ENCODE results near the gene RFX5. TPM values are rescaled to one million over a fixed set of nuclear protein-coding genes. Genes with fewer than 3 reads are reported as not detected.
A peak's percentile ranks its signal among the peaks of the same experiment; 100 is the strongest.

RFX5 gene
- total and polyA plus RNA-seq, 2 of the 13 experiments (the other 11 are each of a cell fraction or from before 2014, with no cell fraction given), result 17.9 to 36.2 TPM

- ChIA-PET POLR2A (interaction anchor here (0.7 to 1.7 kb wide), 8 partner anchors 12 to 122 kb away, joined by 3 to 21 read pairs (median 4); partner anchors contain the start of genes PI4KB, PSMD4, SELENBP1 and VPS72), CTCF (ENCODE audit: low intra/inter-chr PET ratio, low total read pairs) (interaction anchor here (0.7 kb wide), 1 partner anchor 11 kb away, joined by 3 read pairs; no protein-coding TSS in a partner anchor)
- H3K9ac ChIP-seq (ENCODE audit: insufficient read depth, low read depth, low read length), result no peak overlapping the region
- DNase-seq (ENCODE audit: low spot score) (peak; percentile 82), ATAC-seq (peak; percentile 78), FAIRE-seq (no peak)
- WGBS (ENCODE audit: low lambda C conversion rate), result 75% methylated on average over 7 of the region's 7 CpGs
- intact Hi-C loops (cut with micrococcal nuclease; ENCODE audit: unreplicated experiment) (no loop called here), in situ Hi-C loops (cut with HindIII; ENCODE audit: extremely low pct_ligation_motif_present, low pct_unique_long_range_greater_than_20kb) (no loop called here)
- no peak overlapping the region for H3K4me3 ChIP-seq (replicated peaks in 1 of 3; ENCODE audit: insufficient read depth in 1 of 3, low read depth in 2 of 3, low read length in 3 of 3)
- H3K36me3 ChIP-seq (replicated peaks in 1 of 2; ENCODE audit: control insufficient read depth in 1 of 2, insufficient read depth in 2 of 2, low read length in 2 of 2), result peaks cover 12 to 68% of the 10 kb centered on the region in 2 experiments
- H3K27ac ChIP-seq (ENCODE audit: extremely low read length, insufficient read depth, low read length), result no peak overlapping the region
- no peaks in the 10 kb centered on the region for H3K9me3 ChIP-seq (ENCODE audit: low read length)
- H3K79me2 ChIP-seq (ENCODE audit: insufficient read depth, low read length), result no peaks in the 10 kb centered on the region
- H4K20me1 ChIP-seq (ENCODE audit: insufficient read depth, low read length), result no peaks in the 10 kb centered on the region
- no peak overlapping the region for H2AFZ ChIP-seq (ENCODE audit: low read length)
- H3K4me2 ChIP-seq (ENCODE audit: low read depth, low read length), result no peak overlapping the region
- no TSS peak for BruUV-seq (replicated peaks)
- H3K4me1 ChIP-seq (ENCODE audit: insufficient read depth, low read length), result peaks cover 17% of the 10 kb centered on the region
- no peaks in the 10 kb centered on the region for H3K27me3 ChIP-seq (ENCODE audit: control insufficient read depth in 1 of 2, insufficient read depth in 2 of 2, low read length in 2 of 2)
- TF ChIP-seq, protein P1, sequence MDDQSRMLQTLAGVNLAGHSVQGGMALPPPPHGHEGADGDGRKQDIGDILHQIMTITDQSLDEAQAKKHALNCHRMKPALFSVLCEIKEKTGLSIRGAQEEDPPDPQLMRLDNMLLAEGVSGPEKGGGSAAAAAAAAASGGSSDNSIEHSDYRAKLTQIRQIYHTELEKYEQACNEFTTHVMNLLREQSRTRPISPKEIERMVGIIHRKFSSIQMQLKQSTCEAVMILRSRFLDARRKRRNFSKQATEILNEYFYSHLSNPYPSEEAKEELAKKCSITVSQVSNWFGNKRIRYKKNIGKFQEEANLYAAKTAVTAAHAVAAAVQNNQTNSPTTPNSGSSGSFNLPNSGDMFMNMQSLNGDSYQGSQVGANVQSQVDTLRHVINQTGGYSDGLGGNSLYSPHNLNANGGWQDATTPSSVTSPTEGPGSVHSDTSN (CRISPR knock-in tag; IDR thresholded peaks at IDR 0.05; ENCODE audit: borderline replicate concordance), result no peak
- TF ChIP-seq ZNF615 (CRISPR knock-in tag; IDR thresholded peaks at IDR 0.05; ENCODE audit: borderline replicate concordance) (no peak), EP300 (IDR thresholded peaks at IDR 0.05; ENCODE audit: low read depth in 2 of 2, low read length in 2 of 2) (no peak), EP300 (CRISPR knock-in tag; IDR thresholded peaks at IDR 0.05; ENCODE audit: borderline replicate concordance) (peak; percentile 28; the same call in 1 of the 2 replicates), KDM2A (CRISPR knock-in tag; IDR thresholded peaks at IDR 0.05; ENCODE audit: borderline replicate concordance, low read depth) (0 out of 2 replicates have a peak, but pooled peaks have one; percentile 29), CREM (IDR thresholded peaks at IDR 0.05) (0 out of 2 replicates have a peak, but pooled peaks have one; percentile 16), CREM (CRISPR knock-in tag; IDR thresholded peaks at IDR 0.05) (no peak), POGZ (CRISPR knock-in tag; IDR thresholded peaks at IDR 0.05) (no peak), CEBPG (CRISPR knock-in tag; IDR thresholded peaks at IDR 0.05) (peak; percentile 65), ZNF136 (CRISPR knock-in tag; IDR thresholded peaks at IDR 0.05; ENCODE audit: low read depth) (no peak), MAFF (IDR thresholded peaks at IDR 0.05; ENCODE audit: low read depth, low read length) (peak; percentile 25; the same call in 1 of the 2 replicates), CREB1 (IDR thresholded peaks at IDR 0.05) (peak; percentile 53), CREB1 (CRISPR knock-in tag; IDR thresholded peaks at IDR 0.05) (peak; percentile 50; the same call in 1 of the 2 replicates), ISL2 (CRISPR knock-in tag; IDR thresholded peaks at IDR 0.05) (no peak), HES4 (CRISPR knock-in tag; IDR thresholded peaks at IDR 0.05; ENCODE audit: borderline replicate concordance) (no peak), POLR2AphosphoS2 (IDR thresholded peaks at IDR 0.05; ENCODE audit: low read depth, low read length) (no peak), TGIF2 (CRISPR knock-in tag; IDR thresholded peaks at IDR 0.05) (peak; percentile 80; the same call in 1 of the 2 replicates), ZNF468 (CRISPR knock-in tag; IDR thresholded peaks at IDR 0.05) (no peak), ZBTB43 (CRISPR knock-in tag; conservative IDR thresholded peaks at IDR 0.05) (no peak), PPARG (CRISPR knock-in tag; conservative IDR thresholded peaks at IDR 0.05) (no peak), CEBPB (IDR thresholded peaks at IDR 0.05; ENCODE audit: borderline replicate concordance, low read depth, low read length) (peak; percentile 91)
- TF ChIP-seq, protein P2, sequence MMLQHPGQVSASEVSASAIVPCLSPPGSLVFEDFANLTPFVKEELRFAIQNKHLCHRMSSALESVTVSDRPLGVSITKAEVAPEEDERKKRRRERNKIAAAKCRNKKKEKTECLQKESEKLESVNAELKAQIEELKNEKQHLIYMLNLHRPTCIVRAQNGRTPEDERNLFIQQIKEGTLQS (CRISPR knock-in tag; IDR thresholded peaks at IDR 0.05), result peak; percentile 71
Measured at GRCh38 chr1:151311589-151312331, 35.3 kb downstream of the RFX5 start.

All from HepG2 (cell line).